K562 (cell line): Measurements from ENCODE around the gene WFDC12. TPM values are rescaled to one million over a fixed set of nuclear protein-coding genes. Genes with fewer than 3 reads are reported as not detected.

Source experiments
- ATAC-seq: fragments of 200-7000 bp; cut with Tn5 transposase; 3 replicates; pipeline ENCODE4 v1.9.1; 2020; ENCODE audit warnings: moderate library complexity
- BruUV-seq: library from RNA; stranded (reverse); fragments of 400-500 nt; replicated peaks from 2 replicates; lab custom pipeline; 2021; lab: Mats Ljungman, UMichigan
- CTCF ChIA-PET: fragments of 300-600 bp; formaldehyde crosslinking; extraction: SDS; loops from one replicate; lab custom pipeline; 2021; ENCODE audit warnings: low intra/inter-chr PET ratio; lab: Yijun Ruan, JAX
- POLR2A ChIA-PET: fragments of 300-600, 350-650 bp; sonication (Branson Sonifier 250); formaldehyde crosslinking; extraction: SDS; loops from one replicate; lab custom pipeline; 2021; ENCODE audit warnings: antibody characterized with exemption, inconsistent platforms; lab: Yijun Ruan, JAX
- DNase-seq, 4 experiments: peaks; one replicate each; pipeline versions ENCODE4 v3.0.0 to v3.0.0-alpha.2; 2011 to 2018; ENCODE audit warnings: low spot score in 3 of 4, mixed read lengths in 3 of 4; ENCODE audit errors: extremely low read depth in 1 of 4
- FAIRE-seq: peaks from 2 replicates; lab custom pipeline; 2011; peaks lifted over from hg19 to GRCh38; lab: Jason Lieb, UNC
- H2AFZ ChIP-seq: 2 replicates; pipeline ENCODE4 v1.6.0; 2011; ENCODE audit warnings: low read depth, low read length, control low read depth, inconsistent platforms
- H3K27ac ChIP-seq: fragments of 200-600 bp; 3 replicates; pipeline ENCODE4 v1.8.0; 2011; ENCODE audit warnings: low read depth, mild to moderate bottlenecking, control low read depth, inconsistent platforms, low read length, moderate library complexity, mixed read lengths; ENCODE audit errors: extremely low read depth
- H3K27me3 ChIP-seq, 2 experiments: fragments of 300-600 bp in 1 of 2; 2 replicates in 1 of 2; 3 replicates in 1 of 2; pipeline versions ENCODE4 v1.6.0 to v1.8.0; 2011; ENCODE audit warnings: inconsistent platforms in 2 of 2, low read length in 2 of 2, mild to moderate bottlenecking in 1 of 2, mixed read lengths in 1 of 2, moderate library complexity in 1 of 2; ENCODE audit not compliant: control insufficient read depth in 2 of 2, insufficient read depth in 2 of 2
- H3K36me3 ChIP-seq: fragments of 300-600 bp; 3 replicates; pipeline ENCODE4 v1.8.0; 2011; ENCODE audit warnings: mild to moderate bottlenecking, low read length, inconsistent platforms; ENCODE audit not compliant: control insufficient read depth, insufficient read depth
- H3K4me1 ChIP-seq, 2 experiments: fragments of 200-600 bp in 1 of 2; replicated peaks in 1 of 2; 2 replicates in 1 of 2; 3 replicates in 1 of 2; pipeline versions ENCODE4 v1.5.1 to v1.8.0; 2011; ENCODE audit warnings: inconsistent platforms in 2 of 2, low read length in 2 of 2, mild to moderate bottlenecking in 1 of 2, mixed read lengths in 1 of 2, moderate library complexity in 1 of 2; ENCODE audit not compliant: control insufficient read depth in 2 of 2, insufficient read depth in 2 of 2
- H3K4me2 ChIP-seq: 2 replicates; pipeline ENCODE4 v1.6.1; 2011; ENCODE audit warnings: low read length, control low read depth, inconsistent platforms, mixed read lengths; ENCODE audit not compliant: insufficient read depth
- H3K4me3 ChIP-seq: fragments of 200-600 bp; sonication (generic), shearing (Covaris generic); 2 replicates; pipeline ENCODE4 v1.5.1; 2016; ENCODE audit warnings: control low read depth, inconsistent platforms
- H3K79me2 ChIP-seq: fragments of 200-600 bp; 3 replicates; pipeline ENCODE4 v1.8.0; 2011; ENCODE audit warnings: low read length, inconsistent platforms; ENCODE audit not compliant: control insufficient read depth, insufficient read depth
- H3K9ac ChIP-seq, 2 experiments: 2 replicates each; pipeline versions ENCODE4 v1.6.0 to v1.6.1; 2011; ENCODE audit warnings: low read depth in 2 of 2, low read length in 2 of 2, control low read depth in 1 of 2, inconsistent platforms in 1 of 2, mild to moderate bottlenecking in 1 of 2, mixed read lengths in 1 of 2; ENCODE audit not compliant: insufficient read depth in 1 of 2
- H3K9me1 ChIP-seq: one replicate; pipeline ENCODE4 v1.6.0; 2011; ENCODE audit warnings: inconsistent platforms, mild to moderate bottlenecking, low read length, moderate library complexity; ENCODE audit not compliant: control insufficient read depth, insufficient read depth
- H3K9me3 ChIP-seq: replicated peaks from 2 replicates; pipeline ENCODE4 v1.5.1; 2011; ENCODE audit warnings: low read depth, low read length, inconsistent platforms; ENCODE audit not compliant: control insufficient read depth, insufficient read depth
- H4K20me1 ChIP-seq: replicated peaks from 2 replicates; pipeline ENCODE4 v1.6.1; 2011; ENCODE audit warnings: low read length, inconsistent platforms, mixed read lengths; ENCODE audit not compliant: control insufficient read depth, insufficient read depth
- CAMTA2 ChIP-seq: fragments of 250-450 bp; sonication (Bioruptor Pico); conservative IDR thresholded peaks from 2 replicates; pipeline ENCODE4 v1.5.1; 2022
- DIDO1 ChIP-seq: fragments of 450-650 bp; IDR thresholded peaks from 2 replicates; pipeline ENCODE4 v1.6.1; 2016; ENCODE audit warnings: low read depth, missing biosample characterization, missing genetic modification characterization
- IFI16 ChIP-seq: fragments of 250-450 bp; sonication (Bioruptor Pico); IDR thresholded peaks from 2 replicates; pipeline ENCODE4 v2.1.2; 2022; ENCODE audit warnings: mild to moderate bottlenecking, inconsistent platforms
- TAF7 ChIP-seq: fragments of 450-650 bp; IDR thresholded peaks from 2 replicates; pipeline ENCODE4 v1.6.1; 2016; ENCODE audit warnings: missing genetic modification characterization, missing compliant biosample characterization
- ZC3H11A ChIP-seq: IDR thresholded peaks from 2 replicates; pipeline ENCODE4 v1.6.1; 2012; ENCODE audit warnings: low read depth, low read length, improper control_type of control experiment
- WGBS: fragments of 100-300 bp; shearing (Covaris generic); methylation state at CpG from one replicate; pipeline ENCODE4 v1.1.6; 2016; ENCODE audit warnings: low coverage, mixed read lengths; ENCODE audit not compliant: insufficient coverage; ENCODE audit errors: missing lambda C conversion rate; 5-methylcytosine and 5-hydroxymethylcytosine counted together
- in situ Hi-C: fragments of 300-500 bp; cut with MboI; formaldehyde crosslinking; loops from 4 replicates; pipeline ENCODE4 v1.15.0; 2018; ENCODE audit warnings: inconsistent platforms, mixed read lengths
- intact Hi-C: fragments of 100-400 bp; cut with micrococcal nuclease; formaldehyde crosslinking; loops from 2 replicates; pipeline ENCODE4 v1.14.2; 2022
- polyA plus RNA-seq, 8 experiments: library from polyadenylated mRNA; depleted of rRNA in 4 of 8; stranded (reverse) in 5 of 8; unstranded in 3 of 8; fragments of >200 nt; fragmentation: Nextera tagmentation in 2 of 8; fragmentation: Illumina TruSeq in 1 of 8; extraction: Ambion mirVana in 2 of 8; extraction: Trizol in 1 of 8; gene quantifications; 2 replicates each; pipeline versions ENCODE4 v1.2.1 to v1.2.3, GENCODE V29; 2011 to 2014; ENCODE audit warnings: inconsistent platforms in 1 of 8, missing spikeins in 1 of 8
- total RNA-seq, 7 experiments: library from RNA; depleted of rRNA in 6 of 7; stranded (reverse); fragments of >200 nt in 6 of 7; fragmentation: Illumina TruSeq in 2 of 7; extraction: Trizol in 2 of 7; gene quantifications; 2 replicates each; pipeline versions ENCODE4 v1.2.1 to v1.2.3, GENCODE V29; 2011 to 2021; ENCODE audit warnings: low replicate concordance in 1 of 7
- TF ChIP-seq, protein P1 (sequence below), 3 experiments: fragments of 200-800 bp in 1 of 3; fragments of 250-450 bp in 1 of 3; fragments of 450-650 bp in 1 of 3; sonication (Bioruptor Pico) in 1 of 3; sonication (Bioruptor generic) in 1 of 3; formaldehyde crosslinking in 1 of 3; IDR thresholded peaks; 2 replicates each; pipeline versions ENCODE4 v1.6.1 to v1.8.0; 2016 to 2022; ENCODE audit warnings: mild to moderate bottlenecking in 2 of 3, missing genetic modification characterization in 2 of 3, missing compliant biosample characterization in 1 of 3, moderate library complexity in 1 of 3
- TF ChIP-seq, protein P2 (sequence below): fragments of 450-650 bp; formaldehyde crosslinking; IDR thresholded peaks from 2 replicates; pipeline ENCODE4 v1.4.0; 2020; ENCODE audit warnings: mild to moderate bottlenecking, moderate library complexity
- TF ChIP-seq, protein P3 (sequence below): sonication (generic); formaldehyde crosslinking; IDR thresholded peaks from 2 replicates; pipeline ENCODE4 v1.8.0; 2023; ENCODE audit warnings: mild to moderate bottlenecking, missing genetic modification reagents

Gene WFDC12
- total and polyA plus RNA-seq, 9 of the 15 experiments (the other 6 are each of a cell fraction or from before 2014, with no cell fraction given) = not detected

DNA sequence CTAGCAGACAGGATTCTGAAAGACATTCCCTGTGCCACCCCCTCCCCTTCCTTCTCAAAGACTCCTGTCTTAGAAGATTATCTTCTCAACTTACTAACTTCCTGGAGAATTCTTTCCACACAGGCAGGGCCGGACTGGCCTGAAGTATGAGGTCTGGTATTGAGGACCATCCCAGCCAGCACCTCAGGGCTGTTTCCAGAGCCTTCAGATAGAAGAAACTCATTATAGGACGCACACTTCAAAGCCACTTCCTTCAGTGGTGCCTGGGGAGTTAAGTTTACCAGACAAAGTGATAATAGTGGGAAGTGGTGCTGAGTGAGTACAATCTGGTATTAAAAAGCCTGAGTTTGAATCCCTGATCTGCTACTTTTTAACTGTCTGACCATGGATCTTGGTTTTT, 39.0 kb downstream of the WFDC12 start (continued):
- TF ChIP-seq, protein P1, sequence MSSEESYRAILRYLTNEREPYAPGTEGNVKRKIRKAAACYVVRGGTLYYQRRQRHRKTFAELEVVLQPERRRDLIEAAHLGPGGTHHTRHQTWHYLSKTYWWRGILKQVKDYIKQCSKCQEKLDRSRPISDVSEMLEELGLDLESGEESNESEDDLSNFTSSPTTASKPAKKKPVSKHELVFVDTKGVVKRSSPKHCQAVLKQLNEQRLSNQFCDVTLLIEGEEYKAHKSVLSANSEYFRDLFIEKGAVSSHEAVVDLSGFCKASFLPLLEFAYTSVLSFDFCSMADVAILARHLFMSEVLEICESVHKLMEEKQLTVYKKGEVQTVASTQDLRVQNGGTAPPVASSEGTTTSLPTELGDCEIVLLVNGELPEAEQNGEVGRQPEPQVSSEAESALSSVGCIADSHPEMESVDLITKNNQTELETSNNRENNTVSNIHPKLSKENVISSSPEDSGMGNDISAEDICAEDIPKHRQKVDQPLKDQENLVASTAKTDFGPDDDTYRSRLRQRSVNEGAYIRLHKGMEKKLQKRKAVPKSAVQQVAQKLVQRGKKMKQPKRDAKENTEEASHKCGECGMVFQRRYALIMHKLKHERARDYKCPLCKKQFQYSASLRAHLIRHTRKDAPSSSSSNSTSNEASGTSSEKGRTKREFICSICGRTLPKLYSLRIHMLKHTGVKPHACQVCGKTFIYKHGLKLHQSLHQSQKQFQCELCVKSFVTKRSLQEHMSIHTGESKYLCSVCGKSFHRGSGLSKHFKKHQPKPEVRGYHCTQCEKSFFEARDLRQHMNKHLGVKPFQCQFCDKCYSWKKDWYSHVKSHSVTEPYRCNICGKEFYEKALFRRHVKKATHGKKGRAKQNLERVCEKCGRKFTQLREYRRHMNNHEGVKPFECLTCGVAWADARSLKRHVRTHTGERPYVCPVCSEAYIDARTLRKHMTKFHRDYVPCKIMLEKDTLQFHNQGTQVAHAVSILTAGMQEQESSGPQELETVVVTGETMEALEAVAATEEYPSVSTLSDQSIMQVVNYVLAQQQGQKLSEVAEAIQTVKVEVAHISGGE (CRISPR knock-in tag; IDR thresholded peaks at IDR 0.05) = no peak
- TF ChIP-seq DIDO1 (no peak), TAF7 (tag) (no peak), ZC3H11A (no peak)

DNA sequence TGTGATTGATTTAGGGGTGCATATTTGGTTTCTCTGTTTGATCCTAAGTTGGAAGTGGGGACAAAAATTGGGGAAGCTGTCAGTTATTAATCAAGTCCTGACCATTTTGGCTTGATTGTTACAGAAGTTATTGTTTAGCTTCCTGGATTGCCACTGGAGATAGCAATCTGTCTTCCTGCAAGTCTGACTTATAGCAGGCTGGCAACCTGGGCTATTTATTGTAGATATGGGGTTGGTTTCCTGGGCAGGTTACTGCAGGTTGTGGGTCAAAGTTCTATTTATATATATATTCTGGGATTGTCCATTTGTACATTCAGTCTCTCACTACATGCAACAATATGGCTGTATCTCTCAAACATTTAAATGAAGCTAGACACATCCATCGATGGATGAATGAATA, 41.1 kb downstream of the WFDC12 start:
- no peaks in the 10 kb centered on the region for H3K79me2 ChIP-seq
- ChIA-PET POLR2A (no interaction called here), CTCF (no interaction called here)
- no peak for ATAC-seq
- H3K9me3 ChIP-seq = no peaks in the 10 kb centered on the region
- in situ Hi-C loops (no loop called here), intact Hi-C loops (no loop called here)
- H4K20me1 ChIP-seq = no peaks in the 10 kb centered on the region
- H3K4me1 ChIP-seq = no peaks in the 10 kb centered on the region
- no peak overlapping the region for H3K27ac ChIP-seq
- H3K4me2 ChIP-seq = no peak overlapping the region
- DNase-seq = no peak
- FAIRE-seq = no peak
- no TSS peak for BruUV-seq
- H2AFZ ChIP-seq = no peak overlapping the region
- no peaks in the 10 kb centered on the region for H3K27me3 ChIP-seq
- no peak overlapping the region for H3K4me3 ChIP-seq
- H3K9me1 ChIP-seq = no peaks in the 10 kb centered on the region
- peaks cover 16% of the 10 kb centered on the region; the same call in 2 of the 3 replicates for H3K36me3 ChIP-seq
- H3K9ac ChIP-seq = no peak overlapping the region
- TF ChIP-seq IFI16 (CRISPR knock-in tag) (no peak), CAMTA2 (CRISPR knock-in tag) (no peak)
- TF ChIP-seq, protein P2, sequence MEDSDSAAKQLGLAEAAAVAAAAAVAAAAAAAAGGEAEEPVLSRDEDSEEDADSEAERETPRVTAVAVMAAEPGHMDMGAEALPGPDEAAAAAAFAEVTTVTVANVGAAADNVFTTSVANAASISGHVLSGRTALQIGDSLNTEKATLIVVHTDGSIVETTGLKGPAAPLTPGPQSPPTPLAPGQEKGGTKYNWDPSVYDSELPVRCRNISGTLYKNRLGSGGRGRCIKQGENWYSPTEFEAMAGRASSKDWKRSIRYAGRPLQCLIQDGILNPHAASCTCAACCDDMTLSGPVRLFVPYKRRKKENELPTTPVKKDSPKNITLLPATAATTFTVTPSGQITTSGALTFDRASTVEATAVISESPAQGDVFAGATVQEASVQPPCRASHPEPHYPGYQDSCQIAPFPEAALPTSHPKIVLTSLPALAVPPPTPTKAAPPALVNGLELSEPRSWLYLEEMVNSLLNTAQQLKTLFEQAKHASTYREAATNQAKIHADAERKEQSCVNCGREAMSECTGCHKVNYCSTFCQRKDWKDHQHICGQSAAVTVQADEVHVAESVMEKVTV (CRISPR knock-in tag) = no peak
- TF ChIP-seq, protein P3, sequence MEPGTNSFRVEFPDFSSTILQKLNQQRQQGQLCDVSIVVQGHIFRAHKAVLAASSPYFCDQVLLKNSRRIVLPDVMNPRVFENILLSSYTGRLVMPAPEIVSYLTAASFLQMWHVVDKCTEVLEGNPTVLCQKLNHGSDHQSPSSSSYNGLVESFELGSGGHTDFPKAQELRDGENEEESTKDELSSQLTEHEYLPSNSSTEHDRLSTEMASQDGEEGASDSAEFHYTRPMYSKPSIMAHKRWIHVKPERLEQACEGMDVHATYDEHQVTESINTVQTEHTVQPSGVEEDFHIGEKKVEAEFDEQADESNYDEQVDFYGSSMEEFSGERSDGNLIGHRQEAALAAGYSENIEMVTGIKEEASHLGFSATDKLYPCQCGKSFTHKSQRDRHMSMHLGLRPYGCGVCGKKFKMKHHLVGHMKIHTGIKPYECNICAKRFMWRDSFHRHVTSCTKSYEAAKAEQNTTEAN (CRISPR knock-in tag) = no peak
- 80% methylated on average over 1 of the region's 1 CpG for WGBS
